ENCODE results near the gene CDC14B.
"Not testable (repeated sequence)": the region's sequence is repeated elsewhere in the genome, so short reads cannot be mapped to it uniquely, and the experiment has no call there.

CDC14B gene

DNA sequence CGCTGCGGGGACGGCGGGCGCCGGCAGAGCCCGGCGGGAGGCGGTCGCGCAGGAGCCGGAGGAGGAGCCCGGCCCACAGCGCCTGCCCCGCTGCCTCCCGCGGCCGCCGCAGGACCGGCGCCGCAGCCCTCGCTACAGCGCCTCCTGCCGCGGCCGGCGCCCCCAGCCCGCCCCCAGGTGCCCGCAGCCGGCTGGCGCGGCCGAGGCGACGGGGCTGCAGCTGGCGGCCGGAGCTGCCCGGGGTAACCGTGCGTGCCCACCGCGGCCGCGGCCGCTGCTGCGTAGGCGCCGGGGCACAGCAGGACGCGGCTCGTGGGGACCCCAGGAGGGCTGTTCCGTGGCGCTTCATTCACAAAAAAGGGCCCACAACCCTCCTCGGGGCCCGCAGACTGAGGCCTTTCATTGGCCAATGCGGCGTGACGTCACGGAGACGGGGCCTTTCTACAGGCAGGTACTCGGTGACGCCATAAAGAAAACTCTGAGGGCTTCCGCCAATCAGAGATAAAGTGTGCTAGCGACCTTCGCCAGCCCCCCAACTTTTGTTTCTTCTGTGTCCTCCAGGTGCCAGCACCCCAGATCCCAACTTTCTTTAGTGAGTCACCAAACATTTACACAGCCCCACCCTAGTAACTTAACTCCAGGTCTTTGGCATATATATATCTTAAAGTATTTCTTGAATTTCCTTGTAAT, at the start of gene CDC14B:
CDC14B (minus strand) TSS at position 353 of the 690 bp plus-strand sequence. CDS start 465 bp downstream, outside the sequence.
- DNase-seq, result peak; percentile 76

DNA sequence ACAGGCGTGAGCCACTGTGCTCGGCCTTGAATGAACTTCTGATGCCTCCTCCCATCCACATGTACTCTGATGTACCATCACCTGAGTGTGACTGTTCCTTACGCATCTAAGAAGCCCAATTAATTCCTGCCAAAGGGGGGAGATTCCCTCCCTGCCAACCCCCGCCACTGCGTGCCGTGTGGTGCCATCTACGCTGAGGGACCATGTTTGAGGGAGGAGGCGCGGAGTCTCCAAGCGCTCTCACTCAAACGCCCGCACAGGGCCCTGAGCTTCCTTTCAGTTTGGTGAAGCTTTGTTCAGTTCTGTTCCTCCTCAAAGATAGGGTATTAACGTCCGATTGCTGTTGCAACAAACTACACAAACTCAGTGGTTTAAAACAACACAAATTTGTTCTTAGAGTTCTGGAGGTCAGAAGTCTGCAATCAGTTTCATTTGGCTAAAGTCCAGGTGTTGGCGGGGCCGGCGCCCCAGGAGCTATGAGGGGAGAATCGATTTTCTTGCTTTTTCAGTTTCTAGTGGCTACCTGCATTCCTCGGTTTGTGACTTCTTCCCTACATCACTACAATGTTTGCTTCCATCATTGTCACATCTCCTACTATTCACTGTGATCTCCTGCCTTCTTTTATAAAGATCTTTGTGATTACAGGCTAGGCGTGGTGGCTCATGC, 49.4 kb upstream of the CDC14B start:
- no peak for DNase-seq

- DNase-seq, result no peak
Observed at GRCh38 chr9:96667363-96667728, 47.7 kb upstream of the CDC14B start.

DNA sequence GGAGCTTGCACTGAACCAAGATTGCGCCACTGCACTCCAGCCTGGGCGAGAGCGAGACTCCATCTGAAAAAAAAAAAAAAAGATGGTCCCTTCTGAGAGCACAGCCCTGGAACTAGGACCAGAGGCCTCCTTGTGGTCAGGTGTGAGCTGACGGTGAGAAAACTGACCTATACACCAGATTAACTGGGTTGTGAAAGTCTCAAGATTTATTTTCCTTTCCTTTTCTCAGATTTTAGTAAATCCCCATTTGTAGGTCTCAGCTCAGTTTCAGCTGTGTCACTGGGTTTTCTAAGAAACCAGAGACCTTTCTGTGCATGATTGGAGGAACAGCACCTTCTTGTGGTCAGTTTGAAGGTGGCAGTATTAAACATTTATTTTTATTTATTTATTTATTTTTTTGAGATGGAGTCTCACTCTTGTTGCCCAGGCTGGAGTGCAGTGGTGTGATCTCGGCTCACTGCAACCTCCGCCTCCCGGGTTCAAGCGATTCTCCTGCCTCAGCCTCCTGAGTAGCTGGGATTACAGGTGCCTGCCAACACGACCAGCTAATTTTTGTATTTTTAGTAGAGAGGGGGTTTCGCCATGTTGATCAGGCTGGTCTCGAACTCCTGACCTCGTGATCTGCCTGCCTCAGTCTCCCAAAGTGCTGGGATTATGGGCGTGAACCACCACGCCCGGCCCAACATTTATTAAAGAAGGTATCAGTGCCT, 47.2 kb upstream of the CDC14B start:
- DNase-seq, result not testable (repeated sequence)

GRCh38 chr9:96665789-96666188, 46.1 kb upstream of the CDC14B start:
- no peak for DNase-seq

DNA sequence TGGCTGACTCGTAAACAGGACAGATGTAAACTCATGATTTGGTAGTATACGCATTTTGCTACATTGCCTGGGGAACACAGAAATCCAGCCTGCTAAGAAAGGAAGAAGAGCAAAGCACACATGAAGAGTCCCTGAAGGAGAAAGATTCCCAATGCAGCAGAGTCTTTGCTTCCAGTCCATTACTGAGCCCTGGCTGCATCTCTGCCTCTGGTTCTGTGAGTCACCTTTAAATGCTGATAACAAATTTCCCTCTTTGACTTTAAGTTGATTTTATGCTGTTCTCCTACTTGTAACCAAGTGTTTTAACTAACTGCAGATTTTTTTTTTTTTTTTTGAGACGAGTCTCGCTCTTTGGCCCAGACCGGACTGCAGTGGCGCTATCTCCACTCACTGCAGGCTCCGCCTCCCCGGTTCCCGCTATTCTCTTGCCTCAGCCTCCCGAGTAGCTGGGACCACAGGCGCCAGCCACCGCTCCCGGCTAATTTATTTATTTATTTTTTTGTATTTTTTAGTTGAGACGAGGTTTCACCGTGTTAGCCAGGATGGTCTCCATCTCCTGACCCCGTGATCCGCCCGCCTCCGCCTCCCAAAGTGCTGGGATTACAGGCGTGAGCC, 44.0 kb upstream of the CDC14B start:
- no peak for DNase-seq

DNA sequence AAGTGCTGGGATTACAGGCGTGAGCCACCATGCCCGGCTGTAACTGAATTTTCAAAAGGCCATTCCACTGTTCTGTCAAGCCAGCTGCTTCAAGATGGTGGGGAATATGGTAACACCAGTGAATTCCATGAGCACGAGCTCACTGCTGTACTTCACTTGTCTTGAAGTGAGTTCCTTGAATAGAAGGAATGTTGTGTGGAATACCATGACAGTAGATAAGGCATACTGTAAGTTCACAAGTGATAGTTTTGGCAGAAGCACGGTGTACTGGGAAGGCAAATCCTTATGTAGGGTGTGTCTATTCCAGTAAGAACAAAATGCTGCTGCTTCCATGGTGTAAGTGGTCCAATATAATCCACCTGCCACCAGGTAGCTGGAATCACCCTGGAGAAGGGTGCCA, 42.1 kb upstream of the CDC14B start:
- DNase-seq, result no peak

DNA sequence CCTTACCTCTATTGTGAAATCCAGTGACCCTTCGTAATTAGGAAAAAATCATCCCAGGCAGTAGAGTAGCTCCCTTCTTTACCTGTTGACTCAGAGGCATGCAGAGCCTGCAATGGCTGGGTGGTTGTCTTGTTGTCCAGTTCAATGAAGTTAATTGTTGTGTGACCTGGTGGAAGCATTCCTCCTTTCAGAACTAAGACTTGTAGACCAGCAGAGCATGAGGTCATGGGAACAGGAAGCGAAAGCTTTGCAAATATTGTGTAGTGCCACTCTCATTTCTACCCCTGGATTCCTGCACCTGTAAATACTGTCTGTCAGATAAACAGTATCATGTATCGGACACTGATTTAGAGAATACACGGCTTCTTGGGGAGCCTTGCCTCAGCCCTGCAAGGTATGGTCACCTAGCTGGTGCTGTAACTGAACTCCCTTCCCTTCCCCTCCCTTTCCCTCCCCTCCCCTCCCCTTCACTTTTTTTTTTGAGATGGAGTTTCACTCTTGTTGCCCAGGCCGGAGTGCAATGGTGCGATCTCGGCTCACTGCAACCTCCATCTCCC, 41.1 kb upstream of the CDC14B start:
- no peak for DNase-seq

GRCh38 chr9:96655198-96655851, 35.7 kb upstream of the CDC14B start, which contains the start of gene PRXL2C:
TSS of gene PRXL2C (minus strand) at chr9:96655317. CDS start at chr9:96655281, 36 bp downstream.
- peak; percentile 85 for DNase-seq

GRCh38 chr9:96654450-96655197, 35.0 kb upstream of the CDC14B start:
- DNase-seq, result peak; percentile 67

GRCh38 chr9:96651626-96652025, 32.0 kb upstream of the CDC14B start:
- DNase-seq, result no peak

- DNase-seq, result no peak
Observed at GRCh38 chr9:96649620-96650324, 30.1 kb upstream of the CDC14B start.

DNA sequence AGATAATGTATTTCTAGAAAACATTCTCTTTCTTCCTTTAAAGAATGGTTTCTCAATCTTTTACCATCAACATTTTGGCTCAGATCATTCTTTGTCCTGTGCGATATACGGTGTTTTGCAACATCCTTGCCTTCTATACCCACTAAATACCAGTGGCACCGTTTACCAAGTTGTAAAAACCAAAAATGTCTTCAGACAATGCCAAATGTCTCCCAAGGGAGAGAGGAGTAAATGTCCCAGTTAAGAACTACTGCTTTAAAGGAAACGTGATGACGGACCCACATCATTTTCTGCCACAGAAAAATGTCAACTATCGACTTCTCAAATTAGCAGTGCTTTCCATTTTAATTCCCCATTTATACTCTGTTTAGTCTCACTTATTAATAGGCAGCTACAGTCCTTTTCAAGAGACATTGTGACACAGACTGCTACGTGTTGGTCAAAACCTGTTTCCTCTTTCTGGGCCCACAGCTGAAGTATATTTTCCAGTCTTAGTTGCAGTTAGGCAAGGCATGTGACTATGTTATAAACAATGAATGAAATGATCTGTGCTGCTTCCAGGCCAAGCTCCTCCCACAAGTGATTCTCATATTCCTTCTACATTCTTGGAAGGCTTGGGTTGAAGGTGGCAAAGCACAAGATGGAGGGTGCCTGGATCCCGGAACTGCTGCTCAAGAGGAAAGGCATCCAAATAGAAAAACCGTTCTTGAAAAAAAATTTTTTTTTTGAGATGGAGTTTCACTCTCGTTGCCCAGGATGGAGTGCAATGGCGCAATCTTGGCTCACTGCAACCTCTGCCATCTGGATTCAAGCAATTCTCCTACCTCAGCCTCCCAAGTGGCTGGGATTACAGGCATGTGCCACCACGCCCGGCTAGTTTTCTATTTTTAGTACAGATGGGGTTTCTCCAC, 26.7 kb upstream of the CDC14B start:
- no peak for DNase-seq

- DNase-seq, result no peak
Observed at GRCh38 chr9:96644137-96644536, 24.5 kb upstream of the CDC14B start.

DNA sequence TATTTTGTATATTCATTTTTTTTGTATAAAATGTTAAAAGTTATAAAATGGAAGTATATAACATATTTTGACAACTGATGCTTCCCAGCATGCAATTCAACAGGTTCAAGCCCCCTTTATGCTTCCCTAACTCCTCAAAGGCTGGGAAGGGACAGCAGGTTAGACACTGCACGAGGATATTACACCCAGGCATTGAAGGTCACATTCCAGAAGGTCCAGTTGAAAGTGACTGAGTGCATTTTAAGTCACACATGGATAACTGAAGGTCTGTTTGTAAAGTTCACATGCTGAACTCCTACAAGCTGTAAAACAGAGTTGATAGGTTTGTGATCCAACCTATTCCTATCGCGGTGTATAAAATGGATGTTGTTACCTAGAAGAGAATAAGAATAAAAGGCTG, 21.9 kb upstream of the CDC14B start:
- DNase-seq, result no peak

DNA sequence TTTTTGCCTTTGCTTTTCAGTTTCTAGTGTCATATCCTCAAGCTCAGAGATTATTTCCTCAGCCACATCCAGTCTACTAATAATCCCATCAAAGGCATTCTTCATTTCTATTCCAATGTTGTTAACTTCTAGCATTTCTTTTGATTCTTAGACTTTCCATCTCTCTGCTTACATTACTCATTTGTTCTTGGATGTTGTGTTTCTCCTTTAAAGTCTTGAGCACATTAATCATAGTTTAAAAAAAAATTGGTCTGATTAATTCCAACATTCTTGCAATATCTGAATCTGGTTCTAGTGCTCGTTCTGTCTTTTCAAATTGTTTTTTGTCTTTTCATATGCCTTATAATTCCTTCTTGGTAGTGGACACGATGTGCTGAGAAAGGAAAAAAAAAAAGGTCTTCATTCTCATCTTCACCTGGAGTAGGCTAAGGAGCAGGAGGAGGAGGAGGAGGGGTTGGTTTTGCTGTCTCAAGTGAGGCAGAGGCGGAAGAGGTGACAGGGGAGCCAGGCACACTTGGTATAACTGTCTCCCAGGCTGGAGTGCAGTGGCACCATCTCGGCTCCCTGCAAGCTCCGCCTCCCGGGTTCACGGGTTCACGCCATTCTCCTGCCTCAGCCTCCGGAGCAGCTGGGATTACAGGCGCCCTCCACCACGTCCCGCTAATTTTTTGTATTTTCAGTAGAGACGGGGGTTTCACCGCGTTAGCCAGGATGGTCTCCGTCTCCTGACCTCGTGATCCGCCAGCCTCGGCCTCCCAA, 19.1 kb upstream of the CDC14B start:
- no peak for DNase-seq

DNA sequence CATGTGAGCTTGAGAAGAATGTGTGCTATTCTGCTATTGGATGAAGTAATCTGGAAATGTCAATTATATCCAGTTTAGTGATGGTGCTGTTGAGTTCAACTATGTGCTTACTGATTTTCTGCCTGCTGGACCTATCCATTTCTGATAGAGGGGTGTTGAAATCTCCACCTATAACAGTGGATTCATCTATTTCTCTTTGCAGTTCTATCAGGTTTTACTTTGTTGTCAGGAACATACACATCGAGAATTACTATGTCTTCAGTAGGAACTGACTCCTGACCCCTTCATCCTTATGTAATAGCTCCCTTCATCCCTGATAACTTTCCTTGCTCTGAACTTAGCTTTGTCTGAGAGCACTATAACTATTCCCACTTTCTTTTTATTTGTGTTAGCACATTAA, 16.7 kb upstream of the CDC14B start:
- no peak for DNase-seq

DNA sequence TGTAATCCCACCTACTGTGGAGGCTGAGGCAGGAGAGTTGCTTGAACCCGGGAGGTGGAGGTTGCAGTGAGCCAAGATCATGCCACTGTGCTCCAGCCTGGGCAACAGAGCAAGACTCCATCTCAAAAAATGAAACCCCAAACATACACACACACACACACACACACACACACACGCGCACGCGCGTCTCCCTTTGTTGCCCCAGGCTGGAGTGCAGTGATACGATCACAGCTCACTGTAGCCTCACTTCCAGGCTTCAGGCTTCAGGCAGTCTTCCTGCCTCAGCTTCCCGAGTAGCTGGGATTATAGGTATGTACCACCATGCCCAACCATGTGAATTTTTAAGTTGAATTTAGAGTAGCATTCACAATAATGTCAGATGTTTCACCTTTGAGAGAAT, 13.9 kb upstream of the CDC14B start:
- DNase-seq, result not testable (repeated sequence)

- DNase-seq, result no peak
Observed at GRCh38 chr9:96626912-96627311, 7.3 kb upstream of the CDC14B start.
